SIG-M5 (cell line): ENCODE data around the gene TC2N.
"Not testable (repeated sequence)": the region's sequence is repeated elsewhere in the genome, so short reads cannot be mapped to it uniquely, and the experiment has no call there.

Source experiments
- DNase-seq: peaks from one replicate; lab custom pipeline; 2025; lab: John Stamatoyannopoulos, UW

TC2N gene

GRCh38 chr14:91753501-91754128 is 113.7 kb downstream of the TC2N start:
- DNase-seq, result no peak

DNA sequence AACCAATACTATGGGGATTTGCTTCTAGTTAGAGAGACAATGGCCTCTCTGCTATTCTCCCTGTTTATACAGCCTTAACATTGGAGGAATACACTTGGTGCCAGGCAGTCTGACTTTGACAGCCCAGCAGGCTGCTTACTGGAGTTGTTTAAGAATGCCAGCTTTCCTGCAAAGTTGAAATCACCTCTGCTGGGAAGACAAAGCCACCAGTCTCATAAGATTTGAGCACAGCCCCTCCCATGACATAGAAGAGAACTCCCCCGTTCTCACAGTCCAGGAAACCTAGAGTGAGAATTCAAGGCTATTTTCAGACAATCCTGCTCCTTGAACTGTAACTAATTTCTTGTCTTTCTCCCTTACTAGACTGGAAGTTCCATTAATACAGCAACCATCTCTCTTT is 114.4 kb downstream of the TC2N start:
- DNase-seq, result no peak

DNA sequence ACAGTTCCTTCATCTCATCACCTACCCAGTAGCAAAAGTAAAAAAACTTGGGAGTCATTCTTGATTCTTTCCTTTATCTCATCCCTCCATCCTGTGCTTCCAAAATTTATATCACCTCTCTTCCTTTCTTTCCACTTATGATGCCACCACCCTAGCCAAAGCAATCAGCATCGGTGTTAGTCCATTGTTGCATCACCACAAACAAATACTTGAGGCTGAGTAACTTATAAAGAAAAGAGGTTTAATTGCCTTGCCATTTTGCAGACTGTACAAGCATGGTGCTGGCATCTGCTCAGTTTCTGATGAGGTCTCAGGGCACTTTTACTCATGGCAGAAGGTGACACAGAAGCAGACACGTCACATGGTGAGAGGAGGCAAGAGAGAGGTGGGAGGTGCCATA is 115.6 kb downstream of the TC2N start:
- DNase-seq, result no peak

GRCh38 chr14:91750634-91751198 is 116.6 kb downstream of the TC2N start:
- DNase-seq, result no peak

- DNase-seq, result no peak
Observed at GRCh38 chr14:91749868-91750267, 117.5 kb downstream of the TC2N start.

- no peak for DNase-seq
Observed at GRCh38 chr14:91748049-91748448, 119.3 kb downstream of the TC2N start.

GRCh38 chr14:91745344-91745743 is 122.0 kb downstream of the TC2N start:
- no peak for DNase-seq

- no peak for DNase-seq
Observed at GRCh38 chr14:91744068-91744480, 123.3 kb downstream of the TC2N start.

DNA sequence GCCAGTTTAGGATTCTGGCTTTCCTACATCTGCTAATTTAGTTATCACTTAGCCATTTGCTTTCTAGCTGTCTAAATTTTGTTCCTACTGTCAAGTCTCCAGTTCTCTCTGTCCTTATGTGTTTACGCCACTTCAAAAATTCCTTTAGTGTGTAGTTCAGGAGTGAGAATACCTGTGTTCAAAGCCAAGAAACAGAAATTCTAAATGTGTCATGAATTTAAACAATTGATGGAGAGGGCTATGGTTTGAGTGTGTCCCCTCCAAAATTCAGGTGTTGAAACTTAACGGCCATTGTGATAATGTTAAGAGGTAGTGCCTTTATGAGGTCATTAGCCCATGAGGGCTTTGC is 124.1 kb downstream of the TC2N start:
- DNase-seq, result no peak

GRCh38 chr14:91742621-91743304 is 124.6 kb downstream of the TC2N start:
- no peak for DNase-seq

DNA sequence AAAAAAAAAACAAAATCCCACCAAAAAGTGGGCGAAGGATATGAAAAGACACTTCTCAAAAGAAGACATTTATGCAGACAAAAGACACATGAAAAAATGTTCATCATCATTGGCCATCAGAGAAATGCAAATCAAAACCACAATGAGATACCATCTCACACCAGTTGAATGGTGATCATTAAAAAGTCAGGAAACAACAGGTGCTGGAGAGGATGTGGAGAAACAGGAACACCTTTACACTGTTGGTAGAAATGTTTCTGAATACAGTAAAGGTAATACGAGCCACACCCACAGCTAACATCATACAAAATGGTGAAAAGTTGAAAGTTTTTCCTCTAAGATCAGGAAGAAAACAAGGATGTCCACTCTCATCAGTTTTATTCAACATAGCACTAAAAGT is 127.5 kb downstream of the TC2N start:
- DNase-seq, result not testable (repeated sequence)

GRCh38 chr14:91737619-91738018 is 129.7 kb downstream of the TC2N start:
- DNase-seq, result no peak

DNA sequence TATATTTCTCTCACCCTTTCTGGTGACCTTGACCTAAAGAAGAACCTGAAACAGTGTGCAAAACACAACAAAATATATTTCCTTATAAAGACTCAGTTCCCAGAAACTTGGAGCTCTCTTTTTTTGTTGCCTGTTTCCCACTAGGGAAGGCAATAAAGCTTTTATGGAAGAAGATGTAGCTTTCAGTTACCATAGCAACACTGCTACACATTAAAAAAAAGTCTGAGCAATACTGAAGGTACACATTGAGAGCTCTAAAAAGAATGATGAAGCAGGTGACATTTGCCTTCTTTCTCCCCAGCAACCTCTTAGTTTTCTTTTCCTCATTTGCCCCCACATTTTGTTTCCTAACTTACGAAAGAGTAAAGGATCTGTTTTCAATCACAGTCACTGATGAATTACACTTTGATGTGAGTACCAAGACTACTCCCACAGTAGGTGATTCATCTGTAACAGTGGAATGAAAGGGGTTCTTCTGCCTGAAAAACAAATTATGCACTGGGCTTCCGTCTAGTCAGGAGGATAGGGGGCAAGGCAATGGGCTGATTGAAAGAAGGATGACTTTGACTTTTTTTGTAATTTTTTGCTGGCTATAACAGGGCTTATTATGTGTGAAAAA is 134.4 kb downstream of the TC2N start:
- DNase-seq, result no peak

DNA sequence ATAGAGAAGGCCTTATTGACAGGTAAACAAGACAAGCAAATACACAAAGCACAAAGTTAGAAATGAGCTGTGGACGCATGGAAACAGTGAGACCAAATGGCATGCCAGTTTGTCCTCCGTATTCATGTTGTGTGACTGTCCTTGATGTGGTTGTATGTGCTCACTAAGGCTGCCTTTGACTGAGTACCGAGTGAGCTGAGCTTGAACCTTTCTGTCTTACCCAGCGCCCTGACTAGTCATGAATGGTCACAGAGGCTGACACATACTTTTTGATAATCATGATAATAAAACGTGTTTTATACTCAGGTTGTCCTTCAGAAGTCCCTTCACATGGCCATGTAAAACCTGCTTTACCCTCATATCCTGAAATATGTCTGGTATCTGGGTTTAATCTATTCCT is 134.9 kb downstream of the TC2N start:
- no peak for DNase-seq

GRCh38 chr14:91731986-91732385 is 135.3 kb downstream of the TC2N start, which contains the start of gene CATSPERB:
Gene CATSPERB (minus strand): TSS chr14:91732086. CDS start chr14:91729479, 2,607 bp downstream.
- DNase-seq, result no peak

GRCh38 chr14:91731018-91731417 is 136.3 kb downstream of the TC2N start:
- DNase-seq, result no peak

DNA sequence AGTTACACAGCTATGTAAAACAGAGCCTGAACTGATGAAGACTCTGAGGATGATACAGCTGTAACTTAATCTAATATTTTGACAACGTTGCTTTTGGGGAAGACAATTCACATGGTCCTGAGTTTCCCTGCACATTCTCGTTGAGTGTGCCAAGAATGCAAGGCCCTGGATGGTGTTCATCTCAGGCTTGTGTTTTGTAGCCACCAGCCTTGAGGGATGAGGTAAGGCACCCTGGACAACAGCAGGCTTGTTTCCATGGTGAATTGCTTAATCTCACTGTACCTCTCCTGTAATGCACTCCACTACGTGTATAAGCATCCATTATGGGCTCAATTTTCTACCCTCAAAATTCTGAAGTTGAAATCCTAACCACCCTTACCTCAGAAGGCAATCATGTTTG is 137.6 kb downstream of the TC2N start:
- no peak for DNase-seq
